ENCODE data around the gene UBE2I.
A peak's percentile ranks its signal among the peaks of the same experiment; 100 is the strongest.

UBE2I gene

GRCh38 chr16:1308977-1309885, at the start of gene UBE2I:
Gene UBE2I, plus strand, starts transcription at chr16:1309636. Its CDS starts 4,395 bp downstream, at chr16:1314031.
- H3K4me1 ChIP-seq (ENCODE audit: control insufficient read depth, insufficient read depth, low read length), result peaks cover 12% of the 10 kb centered on the region
- H3K27me3 ChIP-seq (ENCODE audit: control insufficient read depth, insufficient read depth, low read length), result no peaks in the 10 kb centered on the region
- peak within 1 kb of the TSS; percentile 100 for H3K9ac ChIP-seq (ENCODE audit: low read length)
- H3K36me3 ChIP-seq (ENCODE audit: control insufficient read depth, insufficient read depth, low read length), result peaks cover 20% of the 10 kb centered on the region
- H3K27ac ChIP-seq (ENCODE audit: low read depth, low read length), result peak within 1 kb of the TSS; percentile 100
- peak within 1 kb of the TSS; percentile 98 for H3K4me3 ChIP-seq (ENCODE audit: low read depth, low read length)
- no peaks in the 10 kb centered on the region for H3K9me3 ChIP-seq (ENCODE audit: control insufficient read depth, insufficient read depth, low read depth, low read length)

DNA sequence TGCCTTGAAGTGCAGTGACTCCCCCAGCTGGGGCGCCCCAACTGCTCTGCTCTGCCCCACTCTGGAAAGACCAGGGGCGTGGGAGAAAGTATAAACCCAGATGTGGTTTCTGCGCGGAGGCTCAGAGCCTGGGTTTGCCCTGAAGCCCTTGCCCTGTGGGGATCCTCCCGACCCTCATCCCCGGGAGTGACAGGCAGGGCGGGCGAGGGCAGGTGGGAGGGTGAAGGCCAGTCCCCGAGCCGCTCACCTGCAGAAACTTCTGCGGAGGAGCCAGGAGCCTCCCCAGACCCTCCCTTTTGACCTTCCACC, 49.7 kb upstream of the UBE2I start:
- Histone ChIP-seq H3K36me3 (ENCODE audit: control insufficient read depth, insufficient read depth, low read length) (no peaks in the 10 kb centered on the region), H3K9me3 (ENCODE audit: control insufficient read depth, insufficient read depth, low read depth, low read length) (peaks cover 3% of the 10 kb centered on the region; the same call in 1 of the 2 replicates), H3K4me3 (ENCODE audit: low read depth, low read length) (no peak overlapping the region), H3K27ac (ENCODE audit: low read depth, low read length) (no peak overlapping the region), H3K9ac (ENCODE audit: low read length) (no peak overlapping the region), H3K4me1 (ENCODE audit: control insufficient read depth, insufficient read depth, low read length) (peaks cover 3% of the 10 kb centered on the region; the same call in 1 of the 2 replicates), H3K27me3 (ENCODE audit: control insufficient read depth, insufficient read depth, low read length) (peaks cover 68% of the 10 kb centered on the region)

GRCh38 chr16:1260101-1260680, 49.2 kb upstream of the UBE2I start:
- Histone ChIP-seq H3K27ac (ENCODE audit: low read depth, low read length) (no peak overlapping the region), H3K27me3 (ENCODE audit: control insufficient read depth, insufficient read depth, low read length) (peaks cover 68% of the 10 kb centered on the region), H3K9ac (ENCODE audit: low read length) (no peak overlapping the region), H3K36me3 (ENCODE audit: control insufficient read depth, insufficient read depth, low read length) (no peaks in the 10 kb centered on the region), H3K9me3 (ENCODE audit: control insufficient read depth, insufficient read depth, low read depth, low read length) (peaks cover 7% of the 10 kb centered on the region; the same call in 1 of the 2 replicates), H3K4me3 (ENCODE audit: low read depth, low read length) (no peak overlapping the region), H3K4me1 (ENCODE audit: control insufficient read depth, insufficient read depth, low read length) (peaks cover 3% of the 10 kb centered on the region; the same call in 1 of the 2 replicates)

GRCh38 chr16:1261131-1261892, 48.1 kb upstream of the UBE2I start:
- H3K4me1 ChIP-seq (ENCODE audit: control insufficient read depth, insufficient read depth, low read length), result peaks cover 3% of the 10 kb centered on the region; the same call in 1 of the 2 replicates

DNA sequence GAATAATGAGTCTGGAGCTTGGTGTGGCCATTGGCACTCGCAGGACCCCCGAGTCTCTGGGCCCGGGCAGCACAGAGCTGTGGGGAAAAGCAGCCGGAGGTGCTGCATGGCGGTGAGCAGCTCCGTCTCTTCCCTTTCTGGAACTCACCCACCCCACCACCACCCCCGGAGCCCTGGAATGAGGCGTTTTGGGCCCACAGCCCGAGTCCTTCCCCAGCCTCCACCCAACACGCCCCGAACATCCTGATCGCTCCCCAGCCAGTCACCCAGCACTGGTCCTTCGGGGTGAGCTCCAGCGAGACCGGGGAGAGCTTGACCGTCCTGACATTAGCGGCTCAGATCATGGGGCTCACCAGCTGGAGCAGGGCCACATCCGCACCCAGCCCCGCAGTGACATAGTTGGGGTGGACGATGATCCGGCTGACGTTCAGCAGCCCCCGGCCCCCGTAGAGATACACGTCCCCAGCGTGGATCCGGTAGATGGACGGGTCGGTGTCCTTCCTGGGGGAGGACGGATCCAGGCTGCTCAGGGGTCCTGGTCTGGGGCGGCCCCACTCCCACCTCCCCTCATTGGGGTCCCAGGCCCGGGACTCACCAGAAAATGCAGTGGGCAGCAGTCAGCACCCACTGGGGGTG, 47.1 kb upstream of the UBE2I start:
- no peak overlapping the region for H3K9ac ChIP-seq (ENCODE audit: low read length)
- peaks cover 13% of the 10 kb centered on the region; the same call in 1 of the 2 replicates for H3K9me3 ChIP-seq (ENCODE audit: control insufficient read depth, insufficient read depth, low read depth, low read length)
- H3K27ac ChIP-seq (ENCODE audit: low read depth, low read length), result no peak overlapping the region
- peaks cover 60% of the 10 kb centered on the region for H3K27me3 ChIP-seq (ENCODE audit: control insufficient read depth, insufficient read depth, low read length)
- H3K36me3 ChIP-seq (ENCODE audit: control insufficient read depth, insufficient read depth, low read length), result no peaks in the 10 kb centered on the region
- H3K4me1 ChIP-seq (ENCODE audit: control insufficient read depth, insufficient read depth, low read length), result peaks cover 3% of the 10 kb centered on the region; the same call in 1 of the 2 replicates
- H3K4me3 ChIP-seq (ENCODE audit: low read depth, low read length), result no peak overlapping the region

More at GRCh38 chr16:1261131-1261892, 48.1 kb upstream of the UBE2I start:
- H3K9me3 ChIP-seq (ENCODE audit: control insufficient read depth, insufficient read depth, low read depth, low read length), result peaks cover 10% of the 10 kb centered on the region; the same call in 1 of the 2 replicates
- peaks cover 70% of the 10 kb centered on the region for H3K27me3 ChIP-seq (ENCODE audit: control insufficient read depth, insufficient read depth, low read length)
- no peak overlapping the region for H3K9ac ChIP-seq (ENCODE audit: low read length)
- no peak overlapping the region for H3K27ac ChIP-seq (ENCODE audit: low read depth, low read length)
- no peaks in the 10 kb centered on the region for H3K36me3 ChIP-seq (ENCODE audit: control insufficient read depth, insufficient read depth, low read length)
- peak overlapping the region; percentile 38; the same call in 1 of the 2 replicates for H3K4me3 ChIP-seq (ENCODE audit: low read depth, low read length)

DNA sequence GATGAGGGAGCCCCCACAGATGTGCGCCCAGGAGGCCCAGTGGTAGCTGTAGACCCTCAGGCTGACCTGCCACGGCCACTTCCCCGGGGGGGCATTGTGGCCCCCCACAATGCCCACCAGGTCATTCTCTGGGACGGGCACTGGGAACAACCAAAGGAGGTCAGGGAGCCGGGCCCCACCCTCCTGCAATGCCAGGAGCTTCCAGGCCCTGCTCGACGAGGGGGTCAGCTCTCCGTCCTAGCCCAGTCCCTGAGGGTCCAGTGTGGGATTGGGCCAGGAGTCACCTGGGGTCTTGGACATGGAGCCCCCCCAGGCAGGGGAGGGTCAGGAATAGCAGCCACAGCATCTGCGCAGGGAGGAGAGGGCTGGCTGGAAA, 46.6 kb upstream of the UBE2I start:
- Histone ChIP-seq H3K27me3 (ENCODE audit: control insufficient read depth, insufficient read depth, low read length) (peaks cover 55% of the 10 kb centered on the region), H3K4me3 (ENCODE audit: low read depth, low read length) (no peak overlapping the region), H3K9me3 (ENCODE audit: control insufficient read depth, insufficient read depth, low read depth, low read length) (peaks cover 13% of the 10 kb centered on the region; the same call in 1 of the 2 replicates), H3K36me3 (ENCODE audit: control insufficient read depth, insufficient read depth, low read length) (no peaks in the 10 kb centered on the region), H3K4me1 (ENCODE audit: control insufficient read depth, insufficient read depth, low read length) (peaks cover 3% of the 10 kb centered on the region; the same call in 1 of the 2 replicates), H3K9ac (ENCODE audit: low read length) (no peak overlapping the region), H3K27ac (ENCODE audit: low read depth, low read length) (no peak overlapping the region)

GRCh38 chr16:1263591-1264344, 45.7 kb upstream of the UBE2I start:
- Histone ChIP-seq H3K4me1 (ENCODE audit: control insufficient read depth, insufficient read depth, low read length) (peaks cover 3% of the 10 kb centered on the region; the same call in 1 of the 2 replicates), H3K27me3 (ENCODE audit: control insufficient read depth, insufficient read depth, low read length) (peaks cover 49% of the 10 kb centered on the region), H3K4me3 (ENCODE audit: low read depth, low read length) (no peak overlapping the region), H3K27ac (ENCODE audit: low read depth, low read length) (no peak overlapping the region), H3K36me3 (ENCODE audit: control insufficient read depth, insufficient read depth, low read length) (no peaks in the 10 kb centered on the region), H3K9ac (ENCODE audit: low read length) (no peak overlapping the region), H3K9me3 (ENCODE audit: control insufficient read depth, insufficient read depth, low read depth, low read length) (peaks cover 13% of the 10 kb centered on the region; the same call in 1 of the 2 replicates)

- H3K36me3 ChIP-seq (ENCODE audit: control insufficient read depth, insufficient read depth, low read length), result no peaks in the 10 kb centered on the region
Measured at GRCh38 chr16:1264345-1265089, 44.9 kb upstream of the UBE2I start.

DNA sequence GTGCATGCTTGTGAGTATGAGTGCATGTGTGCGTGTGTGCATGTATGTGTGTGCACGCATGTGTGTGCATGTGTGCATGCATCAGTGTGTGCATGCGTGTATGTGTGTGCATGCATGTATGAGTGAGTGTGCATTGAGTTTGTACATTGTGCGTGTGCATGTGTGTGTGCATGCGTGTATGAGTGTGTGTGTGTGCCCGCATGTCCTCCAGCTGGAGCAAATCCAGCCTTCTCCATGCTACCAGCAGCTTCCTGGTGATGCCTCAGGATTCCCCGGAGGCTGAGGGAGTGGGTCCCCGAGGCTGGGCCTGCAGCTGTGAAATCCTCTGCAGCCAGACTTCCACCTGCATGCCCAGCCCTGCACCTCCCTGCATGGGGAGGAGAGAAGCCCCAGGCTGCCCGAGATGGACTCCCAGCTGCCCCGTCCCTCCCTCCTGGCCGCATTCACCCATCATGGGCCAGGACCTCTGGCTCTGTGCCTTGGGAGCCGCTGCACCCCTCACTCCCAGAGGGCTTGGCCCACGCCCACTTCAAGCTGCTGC, 44.3 kb upstream of the UBE2I start:
- H3K27me3 ChIP-seq (ENCODE audit: control insufficient read depth, insufficient read depth, low read length), result peaks cover 35% of the 10 kb centered on the region
- peaks cover 13% of the 10 kb centered on the region; the same call in 1 of the 2 replicates for H3K9me3 ChIP-seq (ENCODE audit: control insufficient read depth, insufficient read depth, low read depth, low read length)
- H3K4me1 ChIP-seq (ENCODE audit: control insufficient read depth, insufficient read depth, low read length), result peaks cover 3% of the 10 kb centered on the region; the same call in 1 of the 2 replicates
- no peak overlapping the region for H3K4me3 ChIP-seq (ENCODE audit: low read depth, low read length)
- H3K27ac ChIP-seq (ENCODE audit: low read depth, low read length), result no peak overlapping the region
- H3K36me3 ChIP-seq (ENCODE audit: control insufficient read depth, insufficient read depth, low read length), result no peaks in the 10 kb centered on the region
- H3K9ac ChIP-seq (ENCODE audit: low read length), result no peak overlapping the region

More at GRCh38 chr16:1264345-1265089, 44.9 kb upstream of the UBE2I start:
- Histone ChIP-seq H3K27ac (ENCODE audit: low read depth, low read length) (no peak overlapping the region), H3K9ac (ENCODE audit: low read length) (no peak overlapping the region), H3K4me3 (ENCODE audit: low read depth, low read length) (no peak overlapping the region), H3K4me1 (ENCODE audit: control insufficient read depth, insufficient read depth, low read length) (peaks cover 3% of the 10 kb centered on the region; the same call in 1 of the 2 replicates), H3K27me3 (ENCODE audit: control insufficient read depth, insufficient read depth, low read length) (peaks cover 41% of the 10 kb centered on the region), H3K9me3 (ENCODE audit: control insufficient read depth, insufficient read depth, low read depth, low read length) (peaks cover 13% of the 10 kb centered on the region; the same call in 1 of the 2 replicates)
